SH-SY5Y (cell line): ENCODE data around the gene DNMT3A.

Source experiments
- GATA2 ChIP-seq: IDR thresholded peaks from 2 replicates; pipeline ENCODE4 v1.6.1; 2011; ENCODE audit warnings: mild to moderate bottlenecking, low read depth, low read length
- GATA3 ChIP-seq: IDR thresholded peaks from 2 replicates; pipeline ENCODE4 v1.6.1; 2011; ENCODE audit warnings: low read depth, mild to moderate bottlenecking, low read length, moderate library complexity

Gene DNMT3A

DNA sequence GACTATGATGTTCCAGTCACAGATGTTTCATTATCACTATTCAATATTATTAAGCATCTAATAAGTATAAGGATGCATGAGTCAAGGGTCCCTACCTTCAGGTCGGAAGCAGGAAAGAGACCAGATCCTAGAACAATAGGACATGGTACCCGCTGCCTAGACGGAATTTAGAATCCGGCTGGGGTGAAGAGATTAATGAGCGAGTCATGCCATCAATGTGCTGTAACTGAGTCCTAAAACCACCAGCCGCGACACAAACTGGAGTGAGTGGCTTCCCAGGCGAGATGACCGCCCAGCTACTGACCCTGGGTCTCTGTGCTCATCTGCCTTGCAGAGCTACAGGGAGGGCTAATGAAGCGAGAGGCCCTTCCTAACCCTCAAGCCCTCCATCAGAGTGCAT, 73.6 kb downstream of the DNMT3A start:
- TF ChIP-seq GATA3 (no peak), GATA2 (no peak)

DNA sequence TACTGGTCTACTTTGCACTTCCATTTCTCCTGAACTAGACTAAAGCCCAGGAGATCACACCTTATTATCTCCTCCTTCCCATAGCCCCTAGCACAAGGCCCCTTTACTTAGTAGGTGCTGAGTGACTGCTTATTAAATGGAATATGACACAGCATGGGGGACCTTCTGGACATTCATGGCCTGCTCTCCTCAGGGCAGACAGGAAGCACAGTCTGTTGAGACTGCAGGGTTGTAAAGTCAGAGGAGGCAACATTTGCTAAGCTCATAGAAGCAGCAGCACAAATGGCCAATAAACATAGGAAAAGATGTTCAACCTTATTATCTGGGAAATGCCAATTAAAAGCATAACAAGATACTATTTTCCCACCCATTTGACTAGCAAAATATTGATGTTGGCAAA, 75.3 kb downstream of the DNMT3A start:
- no peak for TF ChIP-seq GATA2

DNA sequence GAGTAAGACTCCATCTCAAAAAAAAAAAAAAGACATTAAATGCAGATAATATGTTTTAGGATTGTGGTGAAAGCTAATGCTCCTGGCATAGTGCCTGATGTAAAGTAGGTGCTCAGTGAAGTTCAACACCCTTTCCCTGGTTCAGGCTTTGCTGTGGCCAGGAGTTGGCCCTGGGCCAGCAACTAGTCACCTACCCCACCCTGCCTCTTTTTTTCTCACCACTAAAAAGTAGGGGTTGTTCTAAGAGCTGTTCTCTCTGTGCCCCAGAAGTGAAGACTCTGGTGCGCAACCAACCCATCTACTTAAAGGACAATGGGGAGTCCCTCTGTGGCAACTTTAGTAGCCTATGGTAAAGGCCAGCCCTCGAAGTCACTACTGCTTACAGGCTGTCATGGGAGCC, 75.9 kb downstream of the DNMT3A start:
- TF ChIP-seq GATA3, result no peak
- no peak for TF ChIP-seq GATA2

DNA sequence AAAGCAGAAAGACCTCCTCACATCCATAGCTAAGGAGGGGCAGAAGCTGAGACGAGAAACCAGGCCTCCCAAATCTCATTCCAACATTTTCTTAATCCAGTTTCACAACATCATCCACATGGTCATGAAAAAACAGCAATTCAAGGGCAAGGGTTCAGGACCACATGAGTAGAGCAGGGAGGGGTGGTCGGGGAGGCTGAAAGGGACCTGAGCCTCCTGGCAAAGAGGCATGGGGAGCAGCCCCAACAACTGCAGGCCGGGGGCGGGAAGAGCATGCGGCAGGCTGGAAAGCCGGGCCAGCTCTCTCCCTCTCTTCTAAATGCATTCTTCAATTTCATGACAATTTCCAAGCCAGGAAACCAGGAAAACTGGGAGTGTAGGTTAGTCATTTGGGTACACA, 76.7 kb downstream of the DNMT3A start:
- no peak for TF ChIP-seq GATA2
- TF ChIP-seq GATA3, result no peak

DNA sequence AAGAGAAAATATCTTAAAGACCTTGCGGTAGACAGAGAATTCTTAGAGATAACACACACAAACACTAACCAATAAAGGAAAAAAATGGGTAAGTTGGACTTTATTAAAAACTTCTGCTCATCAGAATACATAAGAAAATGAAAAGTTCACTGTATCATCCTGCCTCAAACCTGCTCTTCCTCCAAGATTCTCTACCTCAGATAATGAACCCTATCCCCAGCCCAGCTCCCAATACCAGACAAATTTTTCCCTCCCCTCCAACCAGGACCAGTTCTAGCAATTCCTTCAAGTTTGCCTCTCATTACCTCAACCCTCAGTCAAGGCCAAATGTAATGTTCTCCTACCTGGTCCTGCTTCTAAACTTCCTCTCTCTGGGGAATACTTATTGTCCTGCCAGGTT, 79.4 kb downstream of the DNMT3A start:
- TF ChIP-seq GATA2 (no peak), GATA3 (no peak)

DNA sequence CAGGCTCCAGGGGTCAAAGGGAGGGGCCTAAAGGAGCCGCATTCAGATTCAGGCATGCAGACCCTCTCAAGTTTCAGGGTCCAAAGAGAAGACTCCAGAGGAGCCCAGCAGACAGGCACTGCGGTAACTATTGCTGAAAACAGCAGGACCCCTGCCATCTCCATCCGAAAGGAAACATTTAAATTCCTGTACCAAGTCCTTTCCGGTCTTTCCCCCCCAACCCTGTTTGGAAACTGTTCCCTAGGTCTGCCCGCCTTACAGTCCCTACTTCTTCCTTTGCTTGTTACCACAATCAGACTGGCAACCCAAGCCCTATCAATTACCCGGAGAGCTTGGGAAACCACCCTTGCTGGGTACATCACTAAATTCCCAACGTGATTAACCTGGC, 82.0 kb downstream of the DNMT3A start:
- TF ChIP-seq GATA2, result no peak
- TF ChIP-seq GATA3, result no peak

DNA sequence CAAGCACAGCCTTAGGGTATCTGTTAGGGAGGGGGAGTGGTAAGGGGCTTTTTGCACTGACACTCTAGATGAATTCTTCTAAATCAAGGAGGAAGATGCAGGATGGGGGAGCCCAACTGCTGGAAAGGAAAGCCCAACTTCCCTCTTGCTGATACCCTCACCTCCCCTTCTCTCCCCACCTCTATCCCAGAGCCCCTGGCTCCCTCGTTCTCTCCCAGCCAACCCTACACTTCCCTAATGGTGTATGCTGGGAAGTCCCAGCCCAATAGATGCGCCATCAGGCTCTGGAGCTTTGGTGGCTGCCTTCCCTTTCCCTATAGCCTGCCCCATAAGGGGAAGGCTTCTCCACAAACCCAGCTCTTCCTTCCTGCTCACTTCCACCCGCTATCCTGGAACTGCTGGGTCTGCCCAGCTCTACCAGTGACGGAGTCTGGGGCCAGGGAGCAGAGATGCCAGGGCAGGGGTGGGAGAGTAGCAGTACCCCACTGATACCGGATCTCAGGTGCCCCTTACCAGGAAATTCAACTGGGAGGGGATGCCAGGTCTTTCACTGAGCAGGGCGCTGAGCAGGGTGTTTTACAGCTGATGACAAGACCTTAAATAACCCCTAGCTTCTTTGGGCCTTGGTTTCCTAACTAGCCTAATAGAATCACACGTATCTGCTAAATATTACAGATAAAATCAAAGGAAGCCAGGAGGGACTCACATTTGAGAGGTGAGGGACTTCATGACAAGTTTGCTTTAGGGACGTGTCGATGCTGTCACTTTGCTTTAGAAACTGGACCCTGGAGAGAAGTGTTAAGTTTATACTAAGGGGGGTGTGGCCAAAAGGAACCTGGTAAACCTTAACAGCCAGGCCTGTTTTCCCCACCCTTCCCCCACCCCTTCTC, 82.6 kb downstream of the DNMT3A start:
- no peak for TF ChIP-seq GATA3
- TF ChIP-seq GATA2, result no peak

DNA sequence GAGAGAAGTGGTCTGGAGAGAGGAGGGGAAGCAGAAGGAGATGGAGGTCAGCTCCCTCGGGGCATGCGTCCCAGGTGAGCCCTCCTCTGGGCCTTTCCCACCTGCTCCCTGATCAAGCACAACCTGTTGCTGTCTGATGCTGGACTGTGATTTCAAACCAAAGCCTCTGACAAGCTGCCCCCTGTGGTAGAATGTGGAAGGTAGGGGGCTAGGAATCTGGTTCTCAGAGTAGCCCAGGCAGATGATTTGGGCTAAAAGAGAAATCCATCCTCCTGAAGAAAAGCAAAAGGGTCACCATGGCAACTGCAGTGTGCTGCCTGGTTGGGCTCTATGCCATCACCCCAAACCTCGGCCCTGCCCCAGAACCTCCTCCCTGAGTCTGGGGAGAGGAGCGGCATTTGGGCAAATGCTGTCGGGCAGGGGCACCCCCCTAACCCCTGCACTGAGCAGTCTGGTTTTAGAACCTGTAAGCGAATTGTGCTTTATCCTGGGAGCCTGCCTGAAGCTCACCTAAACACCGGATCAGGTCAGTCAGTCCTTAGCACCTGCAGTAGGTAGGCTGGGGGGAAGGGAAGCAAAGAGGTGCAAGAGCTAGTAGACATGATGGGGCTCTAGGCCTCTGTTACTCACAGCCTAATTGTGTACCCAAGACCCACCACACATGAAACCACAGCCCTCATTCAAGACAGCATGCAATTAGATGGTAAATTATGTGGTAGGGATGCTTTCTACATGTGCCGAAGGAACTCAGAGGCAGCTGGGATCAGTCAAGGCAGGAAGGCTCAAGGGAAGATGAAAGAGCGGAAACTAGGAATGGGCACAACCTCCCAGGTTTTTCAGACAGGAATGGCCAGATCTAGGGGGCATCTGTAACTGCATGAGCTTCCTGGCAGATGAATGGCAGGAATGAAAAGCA, 83.5 kb downstream of the DNMT3A start:
- no peak for TF ChIP-seq GATA3
- no peak for TF ChIP-seq GATA2

DNA sequence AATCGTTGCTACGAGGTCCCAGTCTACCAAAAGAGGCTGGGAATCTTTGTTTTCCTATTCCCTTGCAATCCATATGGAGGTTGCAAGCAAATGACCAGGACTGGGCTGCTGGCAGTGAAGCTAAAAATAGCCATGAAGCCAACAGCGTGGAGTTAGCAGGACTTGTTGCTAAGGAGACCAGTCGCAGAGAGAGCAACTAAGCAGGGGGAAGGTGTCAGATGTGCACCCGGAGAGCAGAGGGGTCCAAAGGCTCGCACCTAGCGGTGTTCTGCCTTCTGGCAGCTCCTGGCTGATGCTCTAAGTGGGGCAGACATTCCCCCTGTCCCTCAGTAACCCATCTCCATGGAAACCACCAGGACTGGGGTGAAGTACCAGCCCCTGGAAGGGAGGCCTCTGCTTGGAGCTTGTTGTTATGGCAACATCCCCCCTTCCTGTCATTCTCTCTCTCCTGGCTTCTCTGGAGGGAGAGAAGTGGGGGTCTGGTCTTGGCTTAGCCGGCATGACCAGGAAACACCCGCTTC, 84.6 kb downstream of the DNMT3A start:
- TF ChIP-seq GATA2 (no peak), GATA3 (no peak)

DNA sequence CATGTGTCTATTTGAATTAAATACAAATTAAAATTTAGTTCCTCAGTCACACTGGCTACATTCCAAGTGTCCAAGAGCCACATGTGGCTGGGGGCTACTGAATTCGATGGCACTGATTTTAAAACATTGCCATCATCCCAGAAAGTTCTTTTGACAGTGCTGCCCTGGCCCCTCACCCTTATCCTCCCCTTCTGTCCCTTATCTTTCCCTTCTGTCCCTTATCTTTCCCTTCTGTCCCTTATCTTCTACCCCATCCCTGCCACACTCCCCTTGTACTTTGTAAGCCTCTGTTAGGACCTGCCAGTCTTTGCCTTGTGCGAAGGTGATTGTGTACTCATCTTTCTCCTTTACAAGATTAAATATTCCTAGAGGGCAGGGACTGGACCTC, 85.2 kb downstream of the DNMT3A start:
- TF ChIP-seq GATA3 (peak; percentile 94), GATA2 (peak; percentile 99)

DNA sequence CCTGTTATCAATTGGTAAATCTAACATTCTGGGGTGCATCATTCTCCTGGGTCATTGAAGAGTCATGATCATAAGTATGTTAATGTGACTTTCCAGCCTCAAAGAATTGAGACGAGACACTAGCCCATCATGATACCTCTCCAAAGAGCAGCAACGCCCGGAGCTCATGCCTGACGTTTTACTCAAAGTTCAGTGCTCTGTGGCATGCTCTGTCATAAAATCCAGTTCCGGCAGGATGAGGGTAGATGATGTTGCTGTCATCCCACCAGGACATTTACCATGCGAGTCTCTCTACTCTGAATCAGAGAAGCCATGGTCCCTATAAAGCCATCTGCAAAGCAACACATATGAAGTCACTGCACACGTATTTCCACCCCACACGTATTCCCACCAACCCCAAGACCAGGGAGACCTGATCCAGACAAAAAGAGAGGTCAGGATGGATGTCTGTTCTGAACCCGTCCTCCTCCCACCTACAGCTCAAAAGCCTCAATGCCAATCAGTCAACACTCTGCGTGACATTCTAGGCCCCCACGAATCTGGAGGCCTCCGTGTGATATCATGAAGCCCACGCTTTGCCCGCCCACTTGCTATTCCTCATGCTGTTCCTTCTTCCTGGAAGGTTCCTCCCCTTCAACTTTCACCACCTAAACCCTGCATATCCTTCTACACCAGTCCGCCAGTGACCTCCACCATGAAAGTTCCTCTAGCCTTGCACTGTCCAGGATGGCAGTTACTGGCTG, 85.8 kb downstream of the DNMT3A start:
- TF ChIP-seq GATA2 (no peak), GATA3 (no peak)

DNA sequence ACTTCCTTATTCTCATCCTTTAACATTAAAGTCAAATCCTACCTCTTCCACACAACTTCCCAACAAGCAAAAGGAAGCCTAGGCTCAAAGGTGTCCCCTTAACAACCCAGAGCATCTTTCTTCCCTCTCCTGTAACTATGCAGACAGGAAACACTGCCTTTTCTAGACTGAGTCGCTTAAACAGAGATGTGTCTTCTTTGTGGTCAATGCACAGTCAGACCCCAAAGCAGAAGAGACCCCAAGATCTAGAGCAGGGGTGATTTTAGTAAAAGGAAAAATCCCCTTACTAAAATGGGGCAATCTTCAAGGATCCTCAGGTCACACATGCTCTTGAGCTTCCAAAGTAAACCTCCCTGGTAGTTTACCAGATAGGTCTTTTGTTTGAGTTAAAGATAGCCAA, 86.8 kb downstream of the DNMT3A start:
- TF ChIP-seq GATA2 (no peak), GATA3 (no peak)

DNA sequence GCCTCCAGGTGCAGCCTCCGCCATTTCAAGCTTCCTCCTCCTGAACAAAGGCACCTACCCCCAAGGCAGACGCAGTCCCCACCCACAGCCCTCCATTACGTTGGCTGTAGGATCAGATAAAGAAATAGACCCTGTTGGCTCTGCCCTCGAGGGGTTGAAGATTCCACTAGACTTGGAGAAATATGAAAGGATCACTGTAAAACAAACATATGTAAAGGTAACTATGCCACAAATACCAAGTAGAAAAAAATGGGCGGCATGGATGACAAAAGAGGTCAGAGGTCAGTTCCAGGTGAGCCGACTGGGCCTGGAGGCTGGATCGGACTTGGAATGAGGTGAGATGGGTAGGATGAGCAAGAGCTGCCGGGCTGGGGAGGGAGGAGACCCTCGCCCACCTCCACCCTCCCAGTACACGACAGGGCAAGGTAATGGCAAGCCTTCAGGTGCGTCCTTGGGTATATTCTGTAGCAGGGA, 88.5 kb downstream of the DNMT3A start:
- TF ChIP-seq GATA2, result peak; percentile 35; the same call in 1 of the 2 replicates
- TF ChIP-seq GATA3, result no peak
